HG03196 (cell line): ENCODE measurements around the gene EXOC1.
"Not testable (repeated sequence)": the region's sequence is repeated elsewhere in the genome, so short reads cannot be mapped to it uniquely, and the experiment has no call there.

ENCODE experiments used
- ATAC-seq: cut with Tn5 transposase; IDR thresholded peaks from one replicate; pipeline ENCODE4 v1.9.1; 2021; ENCODE audit not compliant: unreplicated experiment

The EXOC1 gene, protein sequence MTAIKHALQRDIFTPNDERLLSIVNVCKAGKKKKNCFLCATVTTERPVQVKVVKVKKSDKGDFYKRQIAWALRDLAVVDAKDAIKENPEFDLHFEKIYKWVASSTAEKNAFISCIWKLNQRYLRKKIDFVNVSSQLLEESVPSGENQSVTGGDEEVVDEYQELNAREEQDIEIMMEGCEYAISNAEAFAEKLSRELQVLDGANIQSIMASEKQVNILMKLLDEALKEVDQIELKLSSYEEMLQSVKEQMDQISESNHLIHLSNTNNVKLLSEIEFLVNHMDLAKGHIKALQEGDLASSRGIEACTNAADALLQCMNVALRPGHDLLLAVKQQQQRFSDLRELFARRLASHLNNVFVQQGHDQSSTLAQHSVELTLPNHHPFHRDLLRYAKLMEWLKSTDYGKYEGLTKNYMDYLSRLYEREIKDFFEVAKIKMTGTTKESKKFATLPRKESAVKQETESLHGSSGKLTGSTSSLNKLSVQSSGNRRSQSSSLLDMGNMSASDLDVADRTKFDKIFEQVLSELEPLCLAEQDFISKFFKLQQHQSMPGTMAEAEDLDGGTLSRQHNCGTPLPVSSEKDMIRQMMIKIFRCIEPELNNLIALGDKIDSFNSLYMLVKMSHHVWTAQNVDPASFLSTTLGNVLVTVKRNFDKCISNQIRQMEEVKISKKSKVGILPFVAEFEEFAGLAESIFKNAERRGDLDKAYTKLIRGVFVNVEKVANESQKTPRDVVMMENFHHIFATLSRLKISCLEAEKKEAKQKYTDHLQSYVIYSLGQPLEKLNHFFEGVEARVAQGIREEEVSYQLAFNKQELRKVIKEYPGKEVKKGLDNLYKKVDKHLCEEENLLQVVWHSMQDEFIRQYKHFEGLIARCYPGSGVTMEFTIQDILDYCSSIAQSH

DNA sequence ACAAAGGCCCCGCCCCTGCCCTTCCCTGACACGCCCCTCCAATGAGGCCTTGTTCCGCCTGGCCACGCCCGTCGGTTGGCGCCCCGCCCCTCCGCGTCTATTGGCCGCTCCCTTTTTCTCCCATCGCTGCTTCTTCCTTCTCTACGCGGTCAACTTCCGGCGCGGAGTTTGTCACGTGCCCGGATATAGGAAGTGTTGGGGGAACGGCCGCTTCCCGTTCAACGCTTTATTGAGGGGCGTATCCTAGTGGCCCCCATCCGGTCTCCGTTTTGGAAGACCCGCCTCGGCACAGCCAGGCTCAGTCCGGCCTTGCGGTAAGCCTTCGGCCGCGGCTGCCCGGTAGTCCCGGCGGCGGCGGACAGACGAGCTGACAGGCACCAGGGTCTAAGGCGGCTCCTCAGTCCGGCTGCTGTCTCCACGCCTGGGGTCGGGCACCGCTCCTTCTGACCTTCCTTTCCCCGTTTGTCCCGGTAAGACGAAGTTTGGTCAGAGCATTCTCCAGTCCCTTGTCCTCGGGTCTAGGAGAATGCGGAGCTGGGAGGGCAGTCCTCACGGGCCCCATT is at the start of gene EXOC1:
TSS of gene EXOC1 (plus strand) at position 165 of the 563 bp plus-strand sequence. CDS start 4,676 bp downstream, outside the sequence.
- ATAC-seq = peak; percentile 98

DNA sequence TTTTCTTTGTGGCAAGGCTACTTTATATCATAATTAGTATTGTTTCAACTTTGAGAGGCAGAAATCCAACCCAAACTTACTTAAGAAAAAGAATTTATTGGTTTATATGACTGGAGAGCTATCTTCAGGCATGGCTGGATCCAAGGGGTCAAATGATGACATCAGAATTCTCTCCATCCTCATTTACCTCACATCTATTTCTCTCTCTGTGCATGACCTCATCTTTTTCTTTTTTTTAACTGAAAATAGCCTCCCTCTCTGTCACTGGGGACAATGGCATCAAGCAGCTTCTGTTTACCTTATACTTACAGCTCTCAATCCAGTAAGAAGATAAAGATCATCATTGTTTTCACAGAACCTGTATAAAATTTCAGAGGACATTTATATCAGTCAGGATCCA is 45.9 kb upstream of the EXOC1 start:
- ATAC-seq = no peak

DNA sequence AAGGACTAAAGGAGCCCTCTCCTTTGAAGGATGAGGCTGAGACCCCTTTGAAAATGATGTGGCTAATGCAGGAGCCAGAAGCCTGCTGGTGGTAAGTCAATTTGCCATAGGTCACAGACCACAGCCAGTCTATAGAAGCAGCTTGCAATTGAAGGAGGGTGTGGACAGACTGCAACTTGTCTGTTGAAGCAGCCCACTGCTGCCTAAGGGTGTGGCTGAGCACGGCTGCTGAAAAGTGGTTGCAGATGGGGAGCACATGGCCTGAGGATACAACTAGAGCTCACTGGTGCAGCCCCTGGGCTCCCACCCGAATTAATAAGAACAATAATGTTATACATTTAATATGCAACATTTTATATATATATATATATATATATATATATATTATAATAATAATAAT is 45.3 kb upstream of the EXOC1 start:
- no peak for ATAC-seq

DNA sequence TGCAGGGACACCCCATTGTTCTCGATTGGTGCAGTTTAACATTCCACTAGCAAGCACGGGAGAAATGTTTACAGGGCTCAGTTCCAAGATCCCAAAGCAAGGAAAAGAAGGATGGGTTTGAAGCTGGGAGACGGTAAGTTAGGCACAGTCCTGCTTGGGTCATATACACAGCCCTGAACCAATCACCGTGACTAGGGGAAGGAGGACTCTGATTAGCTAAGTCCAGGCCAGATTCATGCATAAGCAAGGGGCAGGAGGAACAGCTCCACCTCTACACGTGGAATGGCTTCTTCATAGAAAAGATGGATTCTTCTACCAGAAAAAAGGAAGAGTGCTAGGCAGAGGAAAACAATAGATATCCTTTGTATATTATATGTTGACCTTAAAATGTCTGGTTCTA is 44.8 kb upstream of the EXOC1 start:
- no peak for ATAC-seq

DNA sequence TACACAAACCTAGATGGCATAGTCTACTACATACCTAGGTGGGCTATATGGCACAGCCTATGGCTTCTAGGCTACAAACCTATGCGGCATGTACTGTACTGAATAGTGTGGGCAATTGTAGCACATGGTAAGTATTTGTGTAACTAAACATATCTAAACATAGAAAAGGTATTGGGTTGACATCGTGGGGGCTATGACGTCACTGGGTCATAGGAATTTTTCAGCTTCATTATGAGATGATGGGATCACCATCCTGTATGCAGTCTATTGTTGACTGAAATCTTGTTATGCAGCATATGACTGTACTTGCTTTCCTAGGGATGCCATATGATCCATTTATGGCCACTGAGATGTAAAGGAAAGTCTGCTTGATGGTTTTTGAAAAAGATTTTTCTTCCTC is 35.8 kb upstream of the EXOC1 start:
- no peak for ATAC-seq

DNA sequence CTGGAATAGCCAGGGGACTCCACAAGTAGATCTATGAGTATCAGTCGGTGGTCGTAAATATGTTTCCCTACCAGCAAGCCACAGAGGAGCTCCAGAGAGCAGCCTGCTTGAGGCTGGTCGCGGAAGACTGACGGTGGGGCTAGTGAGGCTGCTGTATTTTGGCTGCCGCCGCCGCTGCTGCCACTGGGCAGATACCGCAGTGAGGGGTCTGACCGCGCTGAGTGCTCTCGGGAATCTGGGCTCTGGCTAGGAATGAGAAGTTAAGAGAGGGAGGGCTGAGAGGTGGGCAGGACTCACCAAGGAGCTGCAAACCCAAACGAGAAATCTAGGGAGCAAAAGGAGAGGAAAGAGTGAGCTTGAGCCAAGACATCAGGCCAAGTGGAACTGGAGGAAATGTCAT is 33.8 kb upstream of the EXOC1 start, which contains the start of gene EXOC1L:
TSS of gene EXOC1L (plus strand) at position 157 of the 400 bp plus-strand sequence. CDS start at position 394, 237 bp downstream.
- ATAC-seq = no peak

DNA sequence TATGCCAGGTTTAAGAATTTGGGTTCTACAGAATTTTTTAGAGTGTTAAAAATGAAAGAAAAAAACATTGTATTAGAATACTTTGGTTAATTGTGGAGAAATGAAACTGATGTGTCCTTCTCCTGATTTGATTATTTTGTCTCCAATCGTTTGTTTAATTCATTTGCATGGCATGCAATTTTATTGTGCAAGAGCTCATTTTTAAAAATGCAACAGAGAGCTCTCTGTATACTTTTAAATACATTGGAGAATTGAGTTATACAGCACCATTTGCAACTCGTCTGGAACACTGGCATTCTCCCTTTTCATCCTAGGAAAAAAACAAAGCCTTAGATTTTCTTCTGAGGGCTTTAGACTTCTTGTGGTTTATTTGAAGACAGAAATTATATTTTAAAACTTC is 33.2 kb upstream of the EXOC1 start:
- no peak for ATAC-seq

DNA sequence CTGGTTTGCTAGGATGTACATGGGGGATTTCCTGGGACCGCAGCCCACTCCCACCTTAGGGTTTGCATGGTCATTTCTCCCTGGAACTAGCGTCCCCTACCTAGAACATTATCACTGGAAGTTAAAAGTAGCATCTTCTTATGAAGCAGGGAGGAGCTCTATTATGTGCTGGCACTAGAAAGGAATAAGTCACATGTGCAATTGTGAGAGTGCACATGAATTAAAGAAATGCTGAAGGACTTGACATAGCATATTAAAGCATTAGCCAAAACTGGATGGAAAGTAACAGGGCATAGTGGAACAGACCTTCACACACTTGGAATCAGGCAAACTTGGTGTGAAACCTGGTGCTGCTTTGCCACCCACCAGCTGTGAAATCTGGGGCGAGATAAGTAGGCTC is 31.1 kb upstream of the EXOC1 start:
- no peak for ATAC-seq

DNA sequence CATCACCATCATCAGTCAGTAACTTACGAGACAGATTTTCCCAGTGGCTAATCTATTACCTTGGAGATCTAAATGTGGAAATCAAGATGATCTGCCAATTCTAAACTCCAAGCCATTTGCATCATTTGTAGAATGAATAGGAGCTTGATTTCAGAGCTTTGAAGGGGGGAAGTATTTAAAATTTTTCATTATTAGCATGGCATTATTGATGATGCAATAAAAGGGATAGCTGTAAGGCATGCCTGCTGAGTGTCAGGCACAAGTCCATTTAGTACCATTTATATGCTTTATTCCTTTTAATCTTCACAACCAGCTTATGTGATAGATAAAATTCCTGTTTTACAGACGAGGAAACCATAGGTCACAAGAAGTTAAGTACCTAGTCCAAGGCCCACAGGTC is 28.6 kb upstream of the EXOC1 start:
- ATAC-seq = no peak

DNA sequence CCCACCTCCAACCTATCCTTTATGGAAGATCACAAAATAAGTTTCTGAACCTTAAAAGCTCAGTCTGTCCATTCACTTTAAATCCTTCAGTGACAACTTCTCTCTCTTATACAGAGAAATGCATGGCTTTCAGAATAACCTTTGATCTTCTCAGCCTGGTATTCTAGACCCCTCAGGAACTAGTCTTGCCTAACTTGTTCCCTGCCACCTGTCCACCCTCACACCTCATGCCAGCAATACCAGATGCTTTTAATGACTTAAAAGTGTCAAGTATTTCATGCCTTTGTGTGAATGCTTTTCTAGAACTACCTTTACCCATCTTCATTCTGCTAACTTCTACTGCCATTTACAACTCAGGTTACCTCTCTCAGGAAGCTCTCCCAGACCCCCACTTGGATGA is 26.5 kb upstream of the EXOC1 start:
- no peak for ATAC-seq

DNA sequence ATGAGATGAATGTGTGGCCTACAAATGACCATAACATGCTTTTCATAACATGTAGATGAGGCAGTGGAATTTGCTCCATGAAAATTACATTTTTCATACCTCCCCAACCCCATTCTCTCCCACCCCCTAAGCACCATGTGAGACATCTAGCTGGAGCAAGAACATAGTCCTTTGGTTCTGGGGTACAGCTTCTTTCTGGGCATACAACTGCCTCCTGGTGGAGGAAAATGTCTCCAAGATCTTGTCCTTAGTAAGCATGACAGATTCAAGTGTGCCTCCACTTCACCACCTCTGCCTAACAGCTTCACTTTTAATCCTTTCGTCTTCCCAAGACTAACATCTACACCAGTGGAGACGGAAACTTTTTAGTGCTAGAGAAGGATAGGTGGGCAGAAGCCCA is 25.9 kb upstream of the EXOC1 start:
- ATAC-seq = no peak

DNA sequence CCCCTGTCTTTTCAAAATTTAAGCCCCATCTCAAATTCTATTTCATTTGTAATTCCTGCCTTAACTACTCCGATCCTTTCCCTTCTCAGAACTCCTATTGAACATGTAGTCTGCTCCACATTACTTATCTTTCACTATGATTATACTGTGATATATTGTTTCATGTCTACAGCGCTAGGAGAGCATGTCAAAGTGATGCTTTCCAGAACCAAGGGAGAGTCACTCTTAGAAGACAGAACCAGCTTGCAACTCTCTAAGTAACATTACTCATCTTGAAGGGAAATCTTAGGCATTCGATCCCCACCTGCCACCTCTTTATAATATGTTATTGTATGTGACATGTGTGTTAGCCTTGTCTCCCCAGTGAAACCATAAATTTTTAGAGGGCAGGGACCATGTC is 23.4 kb upstream of the EXOC1 start:
- no peak for ATAC-seq

DNA sequence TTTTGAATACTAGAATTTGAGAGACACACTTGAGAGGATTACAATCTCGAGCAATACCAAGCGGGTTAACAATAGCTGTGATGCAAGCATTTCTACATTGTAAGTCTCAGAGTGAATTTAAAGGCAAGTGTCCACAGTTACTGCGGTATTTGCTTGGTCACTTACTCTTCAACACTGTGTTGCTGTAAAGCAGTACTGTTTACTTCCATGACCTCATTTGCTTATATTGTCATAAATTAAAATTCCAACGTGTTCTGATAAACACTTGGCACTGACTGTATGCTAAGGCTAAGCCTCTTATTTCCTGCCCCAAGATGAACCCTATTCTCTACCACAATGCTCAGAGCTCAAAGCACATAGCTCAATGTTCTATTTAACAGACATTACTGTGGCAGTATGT is 22.7 kb upstream of the EXOC1 start:
- ATAC-seq = no peak

DNA sequence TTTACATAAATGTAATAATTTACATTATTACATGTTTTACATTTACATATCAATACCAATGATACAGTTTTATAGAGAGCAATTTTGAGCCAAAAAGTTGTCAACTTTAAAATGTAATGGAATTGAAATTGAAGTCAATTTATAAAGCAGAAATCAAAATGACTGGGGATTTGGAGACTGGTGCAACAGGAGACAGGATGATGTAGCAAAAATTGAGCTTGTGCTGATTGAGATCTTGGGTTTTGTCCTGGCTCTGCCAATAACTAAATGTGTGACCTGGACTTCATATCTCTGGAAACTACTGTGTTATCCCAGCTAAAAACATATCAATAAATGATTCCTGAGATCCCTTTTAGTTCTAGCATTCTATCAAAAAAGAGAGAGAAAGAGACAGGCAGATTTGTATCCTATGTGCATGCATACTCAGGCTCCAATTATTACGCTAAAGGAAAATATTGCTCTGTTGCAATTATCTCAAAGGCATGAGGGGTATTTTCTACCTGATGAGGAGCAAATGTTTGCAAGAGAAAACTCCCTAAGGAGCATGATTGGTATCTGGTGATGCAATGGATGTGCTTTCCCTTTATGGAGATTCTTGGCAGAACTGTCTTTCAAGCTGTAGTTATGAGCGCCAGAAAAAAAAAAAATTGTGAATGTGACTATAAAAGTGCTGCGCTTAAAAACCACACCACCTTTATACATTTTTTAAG is 19.2 kb upstream of the EXOC1 start:
- ATAC-seq = no peak

DNA sequence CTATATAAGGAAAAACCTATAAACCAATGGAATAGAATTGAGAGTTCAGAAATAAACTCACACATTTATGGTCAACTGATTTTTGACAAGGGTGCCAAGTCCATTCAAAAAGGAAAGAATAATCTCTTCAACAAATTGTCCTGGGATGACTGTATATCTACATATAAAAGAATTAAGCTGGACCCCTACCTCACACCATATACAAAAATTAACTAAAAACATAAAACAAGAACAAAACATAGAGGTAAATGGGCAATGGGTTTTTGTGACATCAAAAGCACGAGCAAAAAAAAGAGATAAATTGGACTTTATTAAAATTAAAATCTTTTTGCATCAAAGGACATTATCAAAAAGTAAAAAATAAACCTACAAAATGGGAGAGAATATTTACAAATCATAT is 15.5 kb upstream of the EXOC1 start:
- no peak for ATAC-seq

DNA sequence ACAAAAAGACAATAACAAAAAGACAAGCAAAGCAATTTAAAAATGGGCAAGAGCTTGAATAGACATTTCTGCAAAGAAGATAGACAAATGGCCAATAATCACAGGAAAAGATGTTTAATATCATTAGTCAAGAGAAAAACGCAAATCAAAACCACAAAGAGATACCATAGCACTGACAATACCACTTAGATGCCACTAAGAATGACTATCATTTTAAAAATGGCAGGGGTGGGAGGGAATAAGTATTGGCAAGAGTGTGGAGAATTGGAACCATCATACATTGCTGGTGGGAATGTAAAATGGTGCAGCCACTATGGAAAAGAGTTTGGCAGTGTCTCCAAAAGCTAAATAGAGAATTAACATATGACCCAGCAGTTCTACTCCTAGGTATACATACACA is 15.1 kb upstream of the EXOC1 start:
- no peak for ATAC-seq

DNA sequence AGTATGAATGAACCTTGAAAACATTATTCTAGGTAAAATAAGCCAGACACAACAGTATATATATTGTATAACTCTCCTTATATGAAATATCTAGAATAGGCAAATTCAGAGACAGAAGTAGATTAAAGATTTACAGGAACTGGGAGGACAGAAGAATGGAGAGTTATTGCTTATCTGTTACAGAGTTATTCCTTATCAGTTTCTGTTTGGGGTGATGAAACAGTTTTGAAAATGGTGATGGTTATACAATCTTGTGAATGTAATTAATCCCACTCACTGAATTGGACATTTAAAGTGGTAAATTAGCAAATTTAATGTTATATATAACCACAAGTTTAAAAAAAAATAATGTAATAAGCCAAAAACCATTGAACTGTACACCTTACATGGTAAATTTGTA is 14.5 kb upstream of the EXOC1 start:
- ATAC-seq = no peak

DNA sequence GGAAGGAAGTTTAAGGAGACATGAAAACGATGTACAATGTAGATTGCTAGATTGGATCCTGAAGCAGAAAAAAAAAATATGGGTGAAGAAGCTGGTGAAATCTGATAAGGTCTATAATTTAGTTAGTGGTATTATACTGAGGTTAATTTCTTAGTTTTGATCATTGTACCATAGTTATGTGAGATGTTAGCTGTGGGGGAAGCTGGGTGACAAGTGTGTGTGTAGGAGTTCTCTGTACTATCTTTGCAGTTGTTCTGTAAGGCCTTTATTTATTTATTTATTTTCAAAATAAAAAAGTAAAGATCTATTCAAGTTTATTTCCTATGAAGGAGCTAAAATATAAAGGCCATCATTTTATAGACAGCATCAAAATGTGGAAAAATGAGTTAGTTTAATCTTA is 12.5 kb upstream of the EXOC1 start:
- ATAC-seq = no peak

DNA sequence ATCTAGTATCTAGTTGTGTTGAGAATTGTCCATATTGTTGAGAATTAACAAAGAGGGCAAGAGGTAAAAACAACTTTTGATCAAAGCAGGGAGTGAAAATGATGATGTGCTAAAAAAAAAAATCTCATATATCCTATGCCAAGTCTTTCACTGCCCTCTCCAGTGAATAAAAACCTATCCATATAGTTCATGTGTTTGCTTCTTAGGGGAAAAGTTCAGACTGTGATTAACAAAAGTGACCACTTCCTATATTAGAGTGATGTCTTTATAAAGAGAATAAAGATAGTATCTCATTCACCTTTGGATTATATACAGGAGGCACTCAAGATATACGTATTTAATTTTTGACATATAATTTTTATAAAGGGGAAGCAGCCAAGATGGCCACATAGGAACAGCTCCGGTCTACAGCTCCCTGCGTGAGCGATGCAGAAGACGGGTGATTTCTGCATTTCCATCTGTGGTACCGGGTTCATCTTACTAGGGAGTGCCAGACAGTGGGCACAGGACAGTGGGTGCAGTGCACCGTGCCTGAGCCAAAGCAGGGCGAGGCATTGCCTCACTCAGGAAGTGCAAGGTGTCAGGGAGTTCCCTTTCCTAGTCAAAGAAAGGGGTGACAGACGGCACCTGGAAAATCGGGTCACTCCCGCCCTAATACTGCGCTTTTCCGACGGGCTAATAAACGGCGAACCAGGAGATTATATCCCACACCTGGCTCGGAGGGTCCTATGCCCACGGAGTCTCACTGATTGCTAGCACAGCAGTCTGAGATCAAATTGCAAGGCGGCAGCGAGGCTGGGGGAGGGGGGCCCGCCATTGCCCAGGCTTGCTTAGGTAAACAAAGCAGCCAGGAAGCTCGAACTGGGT is 11.8 kb upstream of the EXOC1 start:
- not testable (repeated sequence) for ATAC-seq

DNA sequence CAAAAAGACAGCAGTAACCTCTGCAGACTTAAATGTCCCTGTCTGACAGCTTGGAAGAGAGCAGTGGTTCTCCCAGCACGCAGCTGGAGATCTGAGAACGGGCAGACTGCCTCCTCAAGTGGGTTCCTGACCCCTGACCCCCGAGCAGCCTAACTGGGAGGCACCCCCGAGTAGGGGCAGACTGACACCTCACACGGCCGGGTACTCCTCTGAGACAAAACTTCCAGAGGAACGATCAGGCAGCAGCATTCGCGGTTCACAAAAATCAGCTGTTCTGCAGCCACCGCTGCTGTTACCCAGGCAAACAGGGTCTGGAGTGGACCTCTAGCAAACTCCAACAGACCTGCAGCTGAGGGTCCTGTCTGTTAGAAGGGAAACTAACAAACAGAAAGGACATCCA is 11.1 kb upstream of the EXOC1 start:
- ATAC-seq = not testable (repeated sequence)
